ENCODE results near the gene JAZF1. TPM values are rescaled to one million over a fixed set of nuclear protein-coding genes. Genes with fewer than 3 reads are reported as not detected.
A peak's percentile ranks its signal among the peaks of the same experiment; 100 is the strongest.

JAZF1 gene
- total and polyA plus RNA-seq, 4 donors: 5.2 to 16.5 (median 10.7) TPM

DNA sequence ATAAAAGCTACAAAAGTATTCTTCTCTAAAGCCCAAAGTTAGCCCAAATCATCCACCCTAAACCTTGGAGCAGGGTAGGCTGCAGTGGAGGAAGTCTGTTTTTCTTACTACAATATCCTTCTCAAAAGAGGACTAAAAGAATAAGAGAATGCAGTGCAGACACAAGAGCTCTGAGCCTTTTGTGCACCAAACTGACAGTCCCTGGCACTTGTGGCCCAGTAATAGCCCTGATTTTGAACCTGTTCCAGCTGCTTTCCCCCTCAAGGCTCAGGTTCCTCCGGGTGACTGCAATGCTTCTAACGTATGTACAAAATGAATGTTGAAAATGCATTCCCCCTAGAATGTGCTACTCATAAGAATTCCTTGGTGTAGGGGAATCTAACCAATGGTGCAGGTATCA, 154.4 kb downstream of the JAZF1 start:
- Histone ChIP-seq H3K9ac (ENCODE audit: insufficient read depth in 1 of 2, low read length in 2 of 2) (no peak overlapping the region), H3K27me3 (ENCODE audit: control insufficient read depth in 3 of 3, insufficient read depth in 3 of 3, low read length in 2 of 3) (no peaks in the 10 kb centered on the region), H3K9me3 (ENCODE audit: control insufficient read depth in 4 of 4, insufficient read depth in 3 of 4, low read length in 3 of 4) (no peaks in the 10 kb centered on the region), H3K4me3 (no peak overlapping the region), H3K4me1 (ENCODE audit: control insufficient read depth in 5 of 5, insufficient read depth in 5 of 5, low read length in 5 of 5) (peaks cover 0 to 18% (median 0%) of the 10 kb centered on the region in 5 donors), H3K27ac (ENCODE audit: low read depth in 1 of 2, low read length in 1 of 2) (no peak overlapping the region), H3K36me3 (ENCODE audit: control insufficient read depth in 4 of 4, insufficient read depth in 4 of 4, low read length in 4 of 4) (no peaks in the 10 kb centered on the region)
- DNase-seq: no peak
- no peak for ATAC-seq (ENCODE audit: insufficient read depth, low FRiP score)
- no peak for TF ChIP-seq CTCF (IDR thresholded peaks at IDR 0.05; ENCODE audit: control extremely low read depth, extremely low read depth)
- WGBS, 2 donors: 85 to 90% methylated on average over 2 of the region's 2 CpGs

DNA sequence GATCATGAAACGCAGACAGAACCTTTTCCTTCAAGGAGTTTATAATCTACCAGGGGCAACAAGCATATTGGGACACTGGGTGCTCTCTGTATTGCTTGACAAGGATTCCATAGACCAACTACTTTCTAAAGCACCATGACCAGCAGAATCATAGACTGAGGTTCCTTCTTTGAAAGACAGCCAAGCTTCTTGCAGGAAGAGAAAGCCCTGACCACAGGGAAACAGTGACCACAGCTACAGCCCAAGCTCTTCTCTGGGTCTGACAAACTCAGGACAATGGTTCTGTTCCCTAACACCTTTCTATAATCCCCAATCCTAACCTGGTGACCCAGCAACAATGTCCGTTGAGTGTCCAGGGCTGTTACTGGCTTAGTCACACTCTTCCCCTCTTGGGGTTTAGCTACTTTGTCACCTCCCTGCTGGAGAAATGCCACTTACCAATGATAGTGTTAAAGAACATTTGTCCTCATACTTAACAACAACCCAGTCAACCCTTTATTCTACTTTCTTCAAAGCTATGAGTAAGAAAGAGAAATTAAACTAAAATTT, 155.7 kb downstream of the JAZF1 start:
- Histone ChIP-seq H3K9me3 (ENCODE audit: control insufficient read depth in 4 of 4, insufficient read depth in 3 of 4, low read length in 3 of 4) (no peaks in the 10 kb centered on the region), H3K36me3 (ENCODE audit: control insufficient read depth in 4 of 4, insufficient read depth in 4 of 4, low read length in 4 of 4) (no peaks in the 10 kb centered on the region), H3K27me3 (ENCODE audit: control insufficient read depth in 3 of 3, insufficient read depth in 3 of 3, low read length in 2 of 3) (no peaks in the 10 kb centered on the region), H3K4me1 (ENCODE audit: control insufficient read depth in 5 of 5, insufficient read depth in 5 of 5, low read length in 5 of 5) (peaks cover 0 to 18% (median 3%) of the 10 kb centered on the region in 5 donors), H3K4me3 (no peak overlapping the region), H3K9ac (ENCODE audit: insufficient read depth in 1 of 2, low read length in 2 of 2) (no peak overlapping the region), H3K27ac (ENCODE audit: low read depth in 1 of 2, low read length in 1 of 2) (no peak overlapping the region)
- no peak for DNase-seq
- WGBS, 2 donors: 88 to 92% methylated on average over 2 of the region's 2 CpGs
- ATAC-seq (ENCODE audit: insufficient read depth, low FRiP score): no peak
- no peak for TF ChIP-seq CTCF (IDR thresholded peaks at IDR 0.05; ENCODE audit: control extremely low read depth, extremely low read depth)

DNA sequence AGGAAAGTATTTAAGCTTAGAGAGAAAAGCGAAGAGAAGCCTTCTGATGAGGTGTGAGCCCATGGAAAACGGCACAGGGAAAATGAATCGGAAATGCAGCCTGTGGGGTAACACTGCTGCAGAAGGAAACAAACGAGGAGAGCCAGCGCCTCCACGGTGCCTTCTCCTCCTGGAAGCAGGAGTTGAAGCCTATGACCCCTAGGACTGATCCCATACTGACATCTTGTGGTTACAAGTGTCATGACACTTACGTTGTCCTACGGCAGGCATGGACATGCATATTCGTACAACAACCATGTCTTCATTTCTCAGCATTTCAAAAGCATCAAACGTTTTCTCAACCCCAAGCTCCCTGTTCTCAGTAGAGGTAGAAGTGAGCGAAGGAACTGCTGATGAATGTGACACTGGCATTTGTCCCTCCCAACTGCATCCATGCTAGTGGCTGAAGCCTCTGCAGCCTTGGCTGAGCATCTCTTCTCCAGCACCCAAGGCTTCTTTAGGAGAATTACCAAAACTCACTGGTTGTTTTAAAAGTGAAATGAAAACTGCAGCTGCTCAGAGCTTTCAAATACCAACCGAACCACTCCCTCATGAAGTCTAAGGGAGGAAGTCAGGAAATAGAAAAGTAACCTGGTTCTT, 160.2 kb downstream of the JAZF1 start:
- DNase-seq: peak; percentile 74 to 91 (median 84)
- no peak overlapping the region for H3K9ac ChIP-seq (ENCODE audit: insufficient read depth in 1 of 2, low read length in 2 of 2)

More for the DNA sequence above, 160.2 kb downstream of the JAZF1 start:
- TF ChIP-seq CTCF (IDR thresholded peaks at IDR 0.05; ENCODE audit: control extremely low read depth, extremely low read depth): peak; percentile 76
- Histone ChIP-seq H3K27me3 (ENCODE audit: control insufficient read depth in 3 of 3, insufficient read depth in 3 of 3, low read length in 2 of 3) (no peaks in the 10 kb centered on the region), H3K36me3 (ENCODE audit: control insufficient read depth in 4 of 4, insufficient read depth in 4 of 4, low read length in 4 of 4) (no peaks in the 10 kb centered on the region), H3K27ac (ENCODE audit: low read depth in 1 of 2, low read length in 1 of 2) (no peak overlapping the region), H3K4me3 (no peak overlapping the region), H3K4me1 (ENCODE audit: control insufficient read depth in 5 of 5, insufficient read depth in 5 of 5, low read length in 5 of 5) (peaks cover 0 to 9% (median 4%) of the 10 kb centered on the region in 5 donors), H3K9me3 (ENCODE audit: control insufficient read depth in 4 of 4, insufficient read depth in 3 of 4, low read length in 3 of 4) (no peaks in the 10 kb centered on the region)
- WGBS, 2 donors: 18 to 19% methylated on average over 12 of the region's 12 CpGs
- peak; percentile 83 for ATAC-seq (ENCODE audit: insufficient read depth, low FRiP score)

Measured in lung (tissue), 12 donors.